Transverse colon (tissue), 4 donors: ENCODE data around the gene KRTAP12-2. TPM values are rescaled to one million over a fixed set of nuclear protein-coding genes. Genes with fewer than 3 reads are reported as not detected.

Experiments
- DNase-seq: peaks from one replicate; pipeline ENCODE4 v3.0.0-alpha.2; 2019
- H3K27ac ChIP-seq, 4 donors: fragments of 200-600 bp; sonication (generic); 2 replicates each; pipeline ENCODE4 v1.5.1; 2016 to 2018; ENCODE audit warnings: inconsistent platforms in 4 of 4
- H3K27me3 ChIP-seq: fragments of 200-600 bp; sonication (generic); 2 replicates; pipeline ENCODE4 v1.5.1; 2017; ENCODE audit warnings: inconsistent platforms
- H3K36me3 ChIP-seq, 4 donors: fragments of 200-600 bp; sonication (generic); 2 replicates each; pipeline ENCODE4 v1.5.1; 2017 to 2019; ENCODE audit warnings: inconsistent platforms in 4 of 4
- H3K4me1 ChIP-seq, 4 donors: fragments of 200-600 bp; sonication (generic); 2 replicates each; pipeline ENCODE4 v1.5.1; 2017 to 2020; ENCODE audit warnings: inconsistent platforms in 4 of 4
- H3K4me3 ChIP-seq, 4 donors: fragments of 200-600 bp; sonication (generic); 1 replicate in 1 of 4; 2 replicates in 3 of 4; pipeline versions ENCODE4 v1.5.1 to v1.6.1; 2017 to 2019; ENCODE audit warnings: inconsistent platforms in 4 of 4
- H3K9me3 ChIP-seq, 2 donors: fragments of 200-600 bp; sonication (generic); 2 replicates each; pipeline ENCODE4 v1.5.1; 2017 to 2019; ENCODE audit warnings: inconsistent platforms in 2 of 2
- CTCF ChIP-seq, 5 experiments: fragments of 200-600 bp in 3 of 5; fragments of 450-650 bp in 2 of 5; sonication (generic) in 3 of 5; IDR thresholded peaks; 1 replicate in 2 of 5; 2 replicates in 3 of 5; pipeline ENCODE4 v1.5.1; 2016 to 2017; ENCODE audit warnings: antibody characterized with exemption in 5 of 5, inconsistent platforms in 3 of 5, mild to moderate bottlenecking in 2 of 5, moderate library complexity in 1 of 5
- EP300 ChIP-seq: sonication (generic); formaldehyde crosslinking; IDR thresholded peaks from one replicate; pipeline ENCODE4 v1.6.1; 2017; ENCODE audit warnings: antibody characterized with exemption, low read depth
- POLR2A ChIP-seq: fragments of 450-650 bp; IDR thresholded peaks from one replicate; pipeline ENCODE4 v1.6.1; 2016; ENCODE audit warnings: antibody characterized with exemption, mild to moderate bottlenecking, moderate library complexity
- POLR2AphosphoS5 ChIP-seq, 3 donors: sonication (generic); formaldehyde crosslinking; IDR thresholded peaks; one replicate each; pipeline ENCODE4 v1.6.1; 2016; ENCODE audit warnings: antibody characterized with exemption in 3 of 3
- WGBS, 2 donors: methylation state at CpG; one replicate each; pipeline ENCODE4 v1.1.5; 2018; ENCODE audit warnings: low coverage in 1 of 2; 5-methylcytosine and 5-hydroxymethylcytosine counted together
- in situ Hi-C, 4 donors: fragments of 200-750 bp; cut with MboI; loops; one replicate each; pipeline versions ENCODE4 v1.15.0 to v1.15.1; 2017; ENCODE audit warnings: low sequenced_read_pairs in 3 of 4, low pct_ligation_motif_present in 1 of 4, low pct_unique_long_range_greater_than_20kb in 1 of 4
- intact Hi-C: fragments of 100-400 bp; cut with DNase I; formaldehyde crosslinking; loops from one replicate; pipeline ENCODE4 v1.15.1; 2023; ENCODE audit warnings: low total_unique reads
- total RNA-seq, 4 donors: library from RNA; depleted of rRNA; stranded (reverse); fragments of >200 nt; gene quantifications; one replicate each; pipeline ENCODE4 v1.1.0, GENCODE V29; 2016

Gene KRTAP12-2
- total RNA-seq, 4 donors from 2014 or later = not detected

- no peaks in the 10 kb centered on the region for H3K36me3 ChIP-seq
- H3K4me3 ChIP-seq = no peak overlapping the region
- intact Hi-C loops = no loop called here
- in situ Hi-C loops = no loop called here
- TF ChIP-seq CTCF (IDR thresholded peaks at IDR 0.05) (no peak), POLR2A (no peak), EP300 (no peak), POLR2AphosphoS5 (IDR thresholded peaks at IDR 0.05) (no peak)
- no peak overlapping the region for H3K27ac ChIP-seq
- H3K9me3 ChIP-seq = no peaks in the 10 kb centered on the region
- peaks cover 13% of the 10 kb centered on the region for H3K27me3 ChIP-seq
- 61 to 63% methylated on average over 12 to 14 of the region's 14 CpGs for whole genome bisulfite sequencing, 2 donors
- DNase-seq = no peak
- no peaks in the 10 kb centered on the region for H3K4me1 ChIP-seq
Observed at GRCh38 chr21:44653123-44653522, 13.6 kb downstream of the KRTAP12-2 start.

- TF ChIP-seq POLR2AphosphoS5 (IDR thresholded peaks at IDR 0.05) (no peak), CTCF (IDR thresholded peaks at IDR 0.05) (no peak), EP300 (no peak), POLR2A (no peak)
- in situ Hi-C loops = no loop called here
- Histone ChIP-seq H3K9me3 (no peaks in the 10 kb centered on the region), H3K36me3 (no peaks in the 10 kb centered on the region), H3K27me3 (peaks cover 7% of the 10 kb centered on the region), H3K27ac (no peak overlapping the region), H3K4me1 (no peaks in the 10 kb centered on the region), H3K4me3 (no peak overlapping the region)
- DNase-seq = no peak
- WGBS, 2 donors = 87% methylated on average over 12 of the region's 12 CpGs; no CpG with 5 or more reads in 1 of the 2 donors
- intact Hi-C loops = no loop called here
Observed at GRCh38 chr21:44650973-44651675, 15.6 kb downstream of the KRTAP12-2 start.

- H3K4me1 ChIP-seq = no peaks in the 10 kb centered on the region
- 67 to 92% methylated on average over 1 to 20 of the region's 20 CpGs for WGBS, 2 donors
- DNase-seq = no peak
- no peak overlapping the region for H3K27ac ChIP-seq
- H3K4me3 ChIP-seq = no peak overlapping the region
- TF ChIP-seq CTCF (IDR thresholded peaks at IDR 0.05) = no peak
- no peak for TF ChIP-seq POLR2A
- TF ChIP-seq EP300 = no peak
- TF ChIP-seq POLR2AphosphoS5 (IDR thresholded peaks at IDR 0.05) = no peak
- intact Hi-C loops (no loop called here), in situ Hi-C loops (no loop called here)
- H3K9me3 ChIP-seq = no peaks in the 10 kb centered on the region
- peaks cover 7% of the 10 kb centered on the region for H3K27me3 ChIP-seq
- H3K36me3 ChIP-seq = no peaks in the 10 kb centered on the region
Observed at GRCh38 chr21:44650265-44650972, 16.3 kb downstream of the KRTAP12-2 start.

- intact Hi-C loops = no loop called here
- Histone ChIP-seq H3K4me3 (no peak overlapping the region), H3K27me3 (peaks cover 7% of the 10 kb centered on the region), H3K36me3 (no peaks in the 10 kb centered on the region), H3K9me3 (peaks cover 0 to 4% of the 10 kb centered on the region in 2 donors), H3K4me1 (no peaks in the 10 kb centered on the region), H3K27ac (no peak overlapping the region)
- no peak for TF ChIP-seq EP300
- no peak for TF ChIP-seq POLR2A
- TF ChIP-seq CTCF (IDR thresholded peaks at IDR 0.05) = no peak
- no peak for TF ChIP-seq POLR2AphosphoS5 (IDR thresholded peaks at IDR 0.05)
- in situ Hi-C loops = no loop called here
- no peak for DNase-seq
- WGBS, 2 donors = 60 to 81% methylated on average over 1 to 18 of the region's 18 CpGs
Observed at GRCh38 chr21:44649521-44650100, 17.1 kb downstream of the KRTAP12-2 start.
